Uterus (tissue), 4 donors: Measurements from ENCODE around the gene PHF14. TPM values are rescaled to one million over a fixed set of nuclear protein-coding genes. Genes with fewer than 3 reads are reported as not detected.

Source experiments
- DNase-seq, 2 donors: peaks; one replicate each; pipeline ENCODE4 v3.0.0-alpha.2; 2019 to 2020
- H3K27ac ChIP-seq, 2 donors: fragments of 200-600 bp; sonication (generic); 1 replicate in 1 of 2; 2 replicates in 1 of 2; pipeline ENCODE4 v1.5.1; 2016 to 2018
- H3K27me3 ChIP-seq, 2 donors: fragments of 200-600 bp; sonication (generic); one replicate each; pipeline ENCODE4 v1.5.1; 2018 to 2019; ENCODE audit warnings: control low read depth in 1 of 2
- H3K36me3 ChIP-seq, 2 donors: fragments of 200-600 bp; sonication (generic); one replicate each; pipeline ENCODE4 v1.5.1; 2019; ENCODE audit warnings: control low read depth in 1 of 2
- H3K4me1 ChIP-seq, 2 donors: fragments of 200-600 bp; sonication (generic); one replicate each; pipeline ENCODE4 v1.5.1; 2018 to 2019; ENCODE audit warnings: control low read depth in 1 of 2
- H3K4me3 ChIP-seq, 2 donors: fragments of 200-600 bp; sonication (generic); 1 replicate in 1 of 2; 2 replicates in 1 of 2; pipeline ENCODE4 v1.5.1; 2018 to 2019; ENCODE audit warnings: mild to moderate bottlenecking in 1 of 2
- H3K9me3 ChIP-seq, 2 donors: fragments of 200-600 bp; sonication (generic); one replicate each; pipeline ENCODE4 v1.5.1; 2019; ENCODE audit warnings: control low read depth in 1 of 2
- CTCF ChIP-seq, 4 experiments: fragments of 200-600 bp in 2 of 4; fragments of 450-650 bp in 2 of 4; sonication (generic) in 2 of 4; IDR thresholded peaks; one replicate each; pipeline ENCODE4 v1.5.1; 2016 to 2019; ENCODE audit warnings: antibody characterized with exemption in 4 of 4, mild to moderate bottlenecking in 2 of 4, moderate library complexity in 1 of 4
- POLR2A ChIP-seq, 2 donors: fragments of 450-650 bp; IDR thresholded peaks; one replicate each; pipeline ENCODE4 v1.6.1; 2016; ENCODE audit warnings: antibody characterized with exemption in 2 of 2, mild to moderate bottlenecking in 1 of 2, moderate library complexity in 1 of 2
- intact Hi-C: fragments of 100-400 bp; cut with DNase I; formaldehyde crosslinking; loops from one replicate; pipeline ENCODE4 v1.15.1; 2023; ENCODE audit warnings: low total_unique reads
- total RNA-seq, 4 donors: library from RNA; depleted of rRNA in 3 of 4; stranded (reverse); fragments of >200 nt in 3 of 4; gene quantifications; one replicate each; pipeline versions ENCODE4 v1.1.0 to v1.2.4, GENCODE V29; 2014 to 2023
- donor health status: DM: yes; HTN: yes; CAD: no.

The PHF14 gene
- total RNA-seq, 4 donors from 2014 or later, result 34.1 to 161 (median 52.5) TPM

GRCh38 chr7:10998996-10999757, 25.5 kb downstream of the PHF14 start:
- no peak for DNase-seq
- intact Hi-C loops, result no loop called here
- Histone ChIP-seq H3K27me3 (no peaks in the 10 kb centered on the region), H3K9me3 (no peaks in the 10 kb centered on the region), H3K4me3 (no peak overlapping the region), H3K27ac (no peak overlapping the region), H3K4me1 (no peaks in the 10 kb centered on the region), H3K36me3 (no peaks in the 10 kb centered on the region)
- TF ChIP-seq POLR2A (IDR thresholded peaks at IDR 0.05), result no peak
- no peak for TF ChIP-seq CTCF (IDR thresholded peaks at IDR 0.05)

GRCh38 chr7:11005202-11005601, 31.5 kb downstream of the PHF14 start:
- intact Hi-C loops, result no loop called here
- DNase-seq, result no peak
- Histone ChIP-seq H3K36me3 (no peaks in the 10 kb centered on the region), H3K9me3 (no peaks in the 10 kb centered on the region), H3K4me1 (no peaks in the 10 kb centered on the region), H3K27me3 (no peaks in the 10 kb centered on the region), H3K4me3 (no peak overlapping the region), H3K27ac (no peak overlapping the region)
- TF ChIP-seq POLR2A (IDR thresholded peaks at IDR 0.05) (no peak), CTCF (IDR thresholded peaks at IDR 0.05) (no peak)

GRCh38 chr7:11006291-11006690, 32.6 kb downstream of the PHF14 start:
- Histone ChIP-seq H3K27ac (no peak overlapping the region), H3K4me3 (no peak overlapping the region), H3K27me3 (no peaks in the 10 kb centered on the region), H3K4me1 (no peaks in the 10 kb centered on the region), H3K9me3 (no peaks in the 10 kb centered on the region), H3K36me3 (no peaks in the 10 kb centered on the region)
- TF ChIP-seq CTCF (IDR thresholded peaks at IDR 0.05) (no peak), POLR2A (IDR thresholded peaks at IDR 0.05) (no peak)
- no peak for DNase-seq
- intact Hi-C loops, result no loop called here

- intact Hi-C loops, result no loop called here
- H3K9me3 ChIP-seq, result no peaks in the 10 kb centered on the region
- H3K27ac ChIP-seq, result no peak overlapping the region
- H3K27me3 ChIP-seq, result no peaks in the 10 kb centered on the region
- DNase-seq, result no peak
- TF ChIP-seq CTCF (IDR thresholded peaks at IDR 0.05) (no peak), POLR2A (IDR thresholded peaks at IDR 0.05) (no peak)
- H3K4me3 ChIP-seq, result no peak overlapping the region
- H3K4me1 ChIP-seq, result no peaks in the 10 kb centered on the region
- no peaks in the 10 kb centered on the region for H3K36me3 ChIP-seq
These were observed 36.0 kb downstream of the PHF14 start for GRCh38 chr7:11009631-11010030.

- Histone ChIP-seq H3K4me1 (no peaks in the 10 kb centered on the region), H3K27ac (no peak overlapping the region), H3K9me3 (no peaks in the 10 kb centered on the region), H3K36me3 (no peaks in the 10 kb centered on the region), H3K27me3 (no peaks in the 10 kb centered on the region), H3K4me3 (no peak overlapping the region)
- TF ChIP-seq POLR2A (IDR thresholded peaks at IDR 0.05) (no peak), CTCF (IDR thresholded peaks at IDR 0.05) (no peak)
- no peak for DNase-seq
- intact Hi-C loops, result no loop called here
These were observed 47.8 kb downstream of the PHF14 start for GRCh38 chr7:11021468-11021867.
